GM21576 (cell line): Measurements from ENCODE around the gene KLRG1.

ENCODE experiments used
- ATAC-seq: cut with Tn5 transposase; IDR thresholded peaks from one replicate; pipeline ENCODE4 v1.9.1; 2021; ENCODE audit warnings: mild to moderate bottlenecking, moderate library complexity; ENCODE audit not compliant: unreplicated experiment

The KLRG1 gene

GRCh38 chr12:9040484-9041186 is 51.3 kb downstream of the KLRG1 start:
- no peak for ATAC-seq

- ATAC-seq = no peak
Measured at GRCh38 chr12:9041321-9041720, 52.0 kb downstream of the KLRG1 start.

GRCh38 chr12:9043766-9044165 is 54.4 kb downstream of the KLRG1 start:
- no peak for ATAC-seq

GRCh38 chr12:9047105-9047504 is 57.8 kb downstream of the KLRG1 start:
- no peak for ATAC-seq

GRCh38 chr12:9048930-9049329 is 59.6 kb downstream of the KLRG1 start:
- ATAC-seq = no peak

GRCh38 chr12:9049520-9050133 is 60.3 kb downstream of the KLRG1 start:
- no peak for ATAC-seq

- ATAC-seq = no peak
Measured at GRCh38 chr12:9050521-9051157, 61.3 kb downstream of the KLRG1 start.

- ATAC-seq = no peak
Measured at GRCh38 chr12:9051158-9051550, 61.8 kb downstream of the KLRG1 start.

- ATAC-seq = no peak
Measured at GRCh38 chr12:9052610-9053009, 63.3 kb downstream of the KLRG1 start.
